Left forelimb (tissue), 1 donor: ENCODE data around the gene GRIA4.
"Not testable (repeated sequence)": the region's sequence is repeated elsewhere in the genome, so short reads cannot be mapped to it uniquely, and the experiment has no call there.

Experiments used
- DNase-seq: peaks from one replicate; pipeline ENCODE4 v3.0.0-alpha.2; 2018; ENCODE audit warnings: low spot score

The GRIA4 gene

GRCh38 chr11:105719073-105719822, 109.4 kb downstream of the GRIA4 start:
- no peak for DNase-seq

GRCh38 chr11:105720096-105720495, 110.2 kb downstream of the GRIA4 start:
- DNase-seq, result no peak

DNA sequence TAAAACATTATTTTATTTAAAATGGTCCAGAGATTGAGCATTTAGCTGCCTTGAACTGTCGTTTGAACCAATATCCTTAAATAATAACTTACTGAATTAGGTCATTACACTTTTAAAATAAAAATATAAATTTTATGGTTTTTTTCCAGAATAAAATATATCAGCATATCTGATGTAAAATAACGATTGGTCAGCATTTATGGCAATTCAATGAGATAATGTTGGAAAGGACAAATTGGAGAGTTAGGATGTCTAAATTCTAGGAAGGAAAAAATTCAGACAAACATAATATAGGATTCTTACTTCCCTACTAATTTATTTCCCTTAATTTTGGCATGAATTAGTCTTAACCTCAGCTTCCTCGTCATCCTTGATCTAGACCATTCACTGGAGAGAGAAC, 113.4 kb downstream of the GRIA4 start:
- no peak for DNase-seq

DNA sequence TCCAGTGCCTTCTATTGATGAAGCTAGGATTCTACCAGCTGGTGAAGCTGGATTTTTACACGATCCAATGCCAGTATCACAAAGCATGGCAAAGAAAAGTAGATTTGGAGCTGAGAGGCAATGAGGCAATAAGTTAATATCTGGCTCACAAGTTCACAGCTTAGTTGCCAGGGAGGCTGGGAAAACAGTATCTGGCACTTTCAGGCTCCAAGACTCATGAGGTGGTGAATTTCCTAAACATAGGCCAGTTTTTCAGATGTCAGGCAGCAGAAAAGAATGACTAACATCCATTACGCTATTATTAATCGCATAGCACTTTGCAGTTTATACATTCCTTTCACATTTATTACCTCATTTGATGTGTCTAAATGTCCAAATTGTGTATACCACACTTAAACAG, 122.7 kb downstream of the GRIA4 start:
- DNase-seq, result no peak

DNA sequence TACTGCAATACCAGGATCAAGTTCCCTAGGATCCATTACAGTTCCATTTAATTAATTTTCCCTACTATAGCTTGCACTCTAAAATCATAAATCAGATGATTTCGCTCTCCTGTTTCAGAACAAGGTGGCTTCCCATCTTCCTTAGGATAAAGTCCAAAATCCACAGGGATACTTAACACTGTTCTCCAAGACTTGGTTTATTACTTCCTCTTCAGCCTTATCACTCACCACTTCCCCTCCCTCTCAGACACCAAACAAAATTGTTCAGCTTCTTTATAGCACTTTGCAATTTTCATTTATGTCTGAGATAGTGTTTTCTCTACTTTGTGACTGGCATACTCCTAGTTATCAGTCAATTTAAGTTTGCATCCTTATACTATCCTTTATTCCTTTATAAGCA, 124.6 kb downstream of the GRIA4 start:
- DNase-seq, result no peak

- DNase-seq, result no peak
Measured at GRCh38 chr11:105738251-105738650, 128.4 kb downstream of the GRIA4 start.

- no peak for DNase-seq
Measured at GRCh38 chr11:105738986-105739795, 129.3 kb downstream of the GRIA4 start.

- DNase-seq, result no peak
Measured at GRCh38 chr11:105740164-105740903, 130.5 kb downstream of the GRIA4 start.

- no peak for DNase-seq
Measured at GRCh38 chr11:105741488-105742020, 131.7 kb downstream of the GRIA4 start.

GRCh38 chr11:105754260-105754659, 144.4 kb downstream of the GRIA4 start:
- DNase-seq, result no peak

- no peak for DNase-seq
Measured at GRCh38 chr11:105754716-105755115, 144.8 kb downstream of the GRIA4 start.

DNA sequence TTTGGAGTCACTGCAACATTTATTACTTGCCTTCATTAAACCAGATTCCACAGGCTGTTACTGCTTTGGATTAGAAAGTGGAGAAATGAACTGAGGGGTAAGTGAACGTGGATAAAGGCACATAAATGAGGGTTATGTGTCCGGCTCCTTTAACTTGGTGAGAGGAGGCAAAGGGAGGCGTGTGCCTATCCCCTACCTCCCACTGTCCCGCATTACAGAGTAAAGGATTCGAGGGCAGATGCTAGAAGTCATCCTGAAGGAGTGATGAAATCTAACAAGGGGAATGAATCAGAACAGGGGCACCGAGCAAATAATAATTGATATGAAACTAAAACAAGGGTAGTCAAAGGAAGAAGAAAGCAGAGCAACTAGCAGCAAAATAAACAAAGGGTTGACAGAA, 147.2 kb downstream of the GRIA4 start:
- no peak for DNase-seq

DNA sequence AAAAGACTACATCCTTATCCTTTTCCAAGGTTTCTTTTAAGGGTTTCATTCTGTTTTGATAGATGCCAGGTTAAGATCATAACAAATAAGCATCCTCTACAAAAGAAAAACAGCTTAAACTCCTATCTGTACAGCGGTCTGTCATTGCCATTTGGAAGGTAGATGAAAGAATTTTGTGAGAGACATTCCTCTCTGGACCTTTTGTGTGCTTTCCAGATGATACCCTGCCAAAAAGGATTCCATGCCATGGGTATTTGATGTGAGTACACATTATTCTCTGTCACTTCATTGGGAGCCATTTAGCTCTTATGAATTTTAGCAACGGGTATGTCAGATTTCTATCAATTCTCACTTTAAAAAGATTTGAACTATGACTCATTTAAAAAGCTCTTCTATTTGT, 153.7 kb downstream of the GRIA4 start:
- DNase-seq, result no peak

DNA sequence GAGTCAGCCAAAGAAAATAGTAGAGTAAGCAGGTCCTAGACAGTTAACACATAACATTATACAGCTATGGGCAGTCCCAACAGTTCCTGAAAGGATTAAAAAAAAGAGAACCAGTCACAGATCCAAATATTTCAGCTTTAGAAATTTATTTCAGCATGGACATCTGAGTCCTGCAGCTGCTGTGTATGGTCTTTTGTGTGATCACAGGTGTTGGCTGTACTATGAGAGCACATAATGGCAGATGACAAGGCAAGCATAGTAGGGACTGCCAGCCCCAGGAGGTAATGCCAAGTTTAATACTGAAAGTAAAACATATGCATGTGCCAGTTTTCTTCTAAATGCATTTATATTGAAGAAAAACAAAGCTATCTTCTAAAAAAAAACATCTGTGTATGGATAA, 158.1 kb downstream of the GRIA4 start:
- DNase-seq, result no peak

- no peak for DNase-seq
Measured at GRCh38 chr11:105769627-105770026, 159.8 kb downstream of the GRIA4 start.

DNA sequence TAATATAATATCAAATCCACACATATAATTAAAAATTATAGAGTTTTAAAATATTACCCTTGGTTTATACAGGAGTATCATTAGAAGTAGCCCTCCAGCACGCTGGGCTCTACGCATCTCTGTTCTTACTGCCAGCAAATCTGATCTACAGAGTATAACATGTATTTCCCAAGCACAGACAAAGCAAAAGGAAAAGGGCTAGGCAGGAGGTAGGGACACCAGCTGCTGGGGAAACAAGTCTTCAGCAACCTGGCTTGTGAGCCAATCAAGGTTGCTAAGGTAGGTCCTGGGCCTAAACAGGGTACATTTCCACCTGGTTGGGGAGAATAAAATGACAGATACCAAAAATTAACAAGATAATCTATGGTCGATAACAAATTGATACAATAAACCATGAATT, 163.6 kb downstream of the GRIA4 start:
- DNase-seq, result not testable (repeated sequence)

- DNase-seq, result no peak
Measured at GRCh38 chr11:105774899-105775298, 165.0 kb downstream of the GRIA4 start.

- no peak for DNase-seq
Measured at GRCh38 chr11:105780781-105781525, 171.1 kb downstream of the GRIA4 start.

- no peak for DNase-seq
Measured at GRCh38 chr11:105781807-105782206, 171.9 kb downstream of the GRIA4 start.

DNA sequence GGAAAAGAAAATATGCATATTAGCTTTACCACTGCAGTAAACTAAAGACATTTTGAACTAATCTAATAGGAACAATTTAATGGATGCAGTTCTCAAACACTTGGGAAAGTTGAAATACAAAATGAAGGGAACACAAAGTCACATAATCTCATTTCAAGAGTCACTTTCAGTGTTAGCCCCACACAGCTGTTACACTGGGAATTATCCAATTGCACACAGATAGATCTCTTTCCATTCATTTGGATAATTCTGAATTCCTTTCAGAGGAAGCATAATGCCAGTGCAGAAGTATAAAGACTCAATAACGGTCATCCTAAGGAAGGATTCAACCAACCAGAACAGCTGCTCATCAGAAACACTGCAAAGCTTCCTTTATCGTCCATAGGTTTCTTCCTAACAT, 173.3 kb downstream of the GRIA4 start:
- no peak for DNase-seq

DNA sequence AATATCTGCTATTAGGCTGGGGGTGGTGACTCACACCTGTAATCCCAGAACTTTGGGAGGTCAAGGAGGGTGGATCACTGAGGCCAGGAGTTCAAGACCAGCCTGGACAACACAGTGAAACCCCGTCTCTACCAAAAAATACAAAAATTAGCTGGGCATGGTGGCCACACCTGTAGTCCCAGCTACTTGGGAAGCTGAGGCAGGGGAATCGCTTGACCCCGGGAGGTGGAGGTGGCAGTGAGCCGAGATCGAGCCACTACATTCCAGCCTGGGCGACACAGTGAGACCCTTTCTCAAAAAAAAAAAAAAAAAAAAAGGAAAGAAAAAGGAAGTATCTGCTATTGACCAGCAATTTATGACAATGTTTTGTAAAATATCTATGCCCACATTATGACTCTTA, 176.0 kb downstream of the GRIA4 start:
- DNase-seq, result not testable (repeated sequence)

DNA sequence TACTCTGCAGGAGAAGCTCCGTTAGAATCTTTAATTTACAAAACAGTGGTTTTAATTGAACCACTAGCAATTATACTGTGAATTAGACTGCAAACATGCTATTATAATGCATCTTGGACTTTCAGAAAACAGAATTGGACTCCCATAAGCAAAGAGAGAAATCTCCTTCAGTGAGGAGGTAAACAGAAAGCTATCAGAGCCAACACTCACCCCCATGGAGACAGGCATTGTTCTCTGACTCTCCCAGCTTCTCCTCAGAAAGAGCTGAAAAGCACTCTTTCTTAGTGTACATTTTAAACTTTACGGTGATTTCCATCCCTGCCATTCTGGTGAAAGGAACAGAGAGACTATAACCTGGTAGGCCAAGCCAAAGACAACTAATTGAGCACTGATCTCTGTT, 176.9 kb downstream of the GRIA4 start:
- no peak for DNase-seq
